Liver (tissue), 9 donors: ENCODE results near the gene ARPC1A. TPM values are rescaled to one million over a fixed set of nuclear protein-coding genes. Genes with fewer than 3 reads are reported as not detected.

ENCODE experiments used
- DNase-seq: peaks from one replicate; pipeline ENCODE4 v3.0.0-alpha.2; 2017; ENCODE audit warnings: low spot score
- H3K27ac ChIP-seq, 2 donors: one replicate each; pipeline ENCODE4 v1.7.0; 2013; ENCODE audit warnings: inconsistent platforms in 2 of 2, low read length in 2 of 2, control low read depth in 1 of 2, low read depth in 1 of 2, mild to moderate bottlenecking in 1 of 2
- H3K27me3 ChIP-seq, 4 donors: one replicate each; pipeline versions ENCODE4 v1.6.1 to v1.7.0; 2013; ENCODE audit warnings: low read length in 3 of 4, inconsistent platforms in 1 of 4, mild to moderate bottlenecking in 1 of 4, moderate library complexity in 1 of 4; ENCODE audit not compliant: control insufficient read depth in 4 of 4, insufficient read depth in 4 of 4
- H3K36me3 ChIP-seq, 4 donors: one replicate each; pipeline versions ENCODE4 v1.6.1 to v1.7.0; 2013; ENCODE audit warnings: low read length in 3 of 4, mild to moderate bottlenecking in 3 of 4, low read depth in 1 of 4, moderate library complexity in 1 of 4; ENCODE audit not compliant: control insufficient read depth in 4 of 4, insufficient read depth in 3 of 4
- H3K4me1 ChIP-seq, 4 donors: one replicate each; pipeline versions ENCODE4 v1.6.1 to v1.7.0; 2013; ENCODE audit warnings: low read length in 3 of 4, mild to moderate bottlenecking in 3 of 4, moderate library complexity in 1 of 4; ENCODE audit not compliant: control insufficient read depth in 4 of 4, insufficient read depth in 4 of 4
- H3K4me3 ChIP-seq, 3 donors: one replicate each; pipeline versions ENCODE4 v1.6.1 to v1.7.0; 2013; ENCODE audit warnings: low read length in 3 of 3, control low read depth in 1 of 3, low read depth in 1 of 3, mild to moderate bottlenecking in 1 of 3
- H3K9ac ChIP-seq, 2 donors: one replicate each; pipeline ENCODE4 v1.7.0; 2013; ENCODE audit warnings: low read length in 2 of 2, mild to moderate bottlenecking in 2 of 2, moderate library complexity in 2 of 2, control low read depth in 1 of 2, low read depth in 1 of 2
- H3K9me3 ChIP-seq, 4 donors: one replicate each; pipeline versions ENCODE4 v1.6.1 to v1.7.0; 2013; ENCODE audit warnings: low read length in 3 of 4; ENCODE audit not compliant: control insufficient read depth in 4 of 4
- ATF3 ChIP-seq: IDR thresholded peaks from 2 replicates; pipeline ENCODE4 v1.6.1; 2016; ENCODE audit warnings: antibody characterized with exemption
- EGR1 ChIP-seq, 2 donors: IDR thresholded peaks; 2 replicates each; pipeline ENCODE4 v1.6.1; 2016 to 2018; ENCODE audit warnings: antibody characterized with exemption in 2 of 2, low read depth in 2 of 2
- FOXA1 ChIP-seq: IDR thresholded peaks from 2 replicates; pipeline ENCODE4 v1.6.1; 2016; ENCODE audit warnings: antibody characterized with exemption
- FOXA2 ChIP-seq: IDR thresholded peaks from 2 replicates; pipeline ENCODE4 v1.6.1; 2016; ENCODE audit warnings: antibody characterized with exemption
- GABPA ChIP-seq, 2 donors: IDR thresholded peaks in 1 of 2; conservative IDR thresholded peaks in 1 of 2; 2 replicates each; pipeline ENCODE4 v1.6.1; 2016; ENCODE audit warnings: antibody characterized with exemption in 2 of 2, mild to moderate bottlenecking in 1 of 2, moderate library complexity in 1 of 2
- HNF4A ChIP-seq, 2 donors: conservative IDR thresholded peaks; 2 replicates each; pipeline ENCODE4 v1.6.1; 2016; ENCODE audit warnings: antibody characterized with exemption in 2 of 2, mild to moderate bottlenecking in 2 of 2
- HNF4G ChIP-seq: IDR thresholded peaks from 2 replicates; pipeline ENCODE4 v1.6.1; 2016; ENCODE audit warnings: antibody characterized with exemption
- JUND ChIP-seq, 2 donors: IDR thresholded peaks; 2 replicates each; pipeline ENCODE4 v1.6.1; 2016; ENCODE audit warnings: antibody characterized with exemption in 2 of 2
- MAX ChIP-seq: IDR thresholded peaks from 2 replicates; pipeline ENCODE4 v1.6.1; 2016; ENCODE audit warnings: antibody characterized with exemption
- NR2F2 ChIP-seq: IDR thresholded peaks from 2 replicates; pipeline ENCODE4 v1.6.1; 2016; ENCODE audit warnings: antibody characterized with exemption
- RAD21 ChIP-seq, 2 donors: IDR thresholded peaks; 2 replicates each; pipeline ENCODE4 v1.6.1; 2016; ENCODE audit warnings: antibody characterized with exemption in 2 of 2, mild to moderate bottlenecking in 2 of 2
- RXRA ChIP-seq, 2 donors: IDR thresholded peaks; 2 replicates each; pipeline ENCODE4 v1.6.1; 2017 to 2018; ENCODE audit warnings: antibody characterized with exemption in 2 of 2, mild to moderate bottlenecking in 1 of 2
- SP1 ChIP-seq: IDR thresholded peaks from 2 replicates; pipeline ENCODE4 v1.6.1; 2018; ENCODE audit warnings: antibody characterized with exemption, mild to moderate bottlenecking
- TAF1 ChIP-seq: conservative IDR thresholded peaks from 2 replicates; pipeline ENCODE4 v1.6.1; 2016; ENCODE audit warnings: antibody characterized with exemption, mild to moderate bottlenecking
- YY1 ChIP-seq: IDR thresholded peaks from 2 replicates; pipeline ENCODE4 v1.6.1; 2016; ENCODE audit warnings: antibody characterized with exemption, mild to moderate bottlenecking
- ZBTB33 ChIP-seq: IDR thresholded peaks from 2 replicates; pipeline ENCODE4 v1.6.1; 2016; ENCODE audit warnings: antibody characterized with exemption
- WGBS: extraction: QIAGEN DNeasy Blood & Tissue Kit; methylation state at CpG from one replicate; pipeline ENCODE4 v1.1.7; 2013; 5-methylcytosine and 5-hydroxymethylcytosine counted together
- polyA plus RNA-seq, 2 donors: library from polyadenylated mRNA; stranded (reverse) in 1 of 2; unstranded in 1 of 2; fragments of 200-250 nt in 1 of 2; fragments of >200 nt in 1 of 2; fragmentation: Nextera tagmentation in 1 of 2; extraction: Ambion mirVana in 1 of 2; gene quantifications; one replicate each; pipeline versions ENCODE4 v1.2.1 to v1.2.3, GENCODE V29; 2013 to 2015
- total RNA-seq, 2 donors: library from RNA; depleted of rRNA; stranded (reverse); fragments of >200 nt; gene quantifications; one replicate each; pipeline ENCODE4 v1.2.3, GENCODE V29; 2014
- TF ChIP-seq, protein P1 (sequence below): fragments of 150-350 bp; IDR thresholded peaks from 2 replicates; pipeline ENCODE4 v1.5.1; 2017; ENCODE audit warnings: improper control_type of control experiment, low read depth, low read length; ENCODE audit not compliant: missing input control
- donor health status: healthy.
- donor health status: healthy.
- donor health status: healthy.
- donor health status: healthy.
- donor health status: healthy.

Gene ARPC1A
- total and polyA plus RNA-seq, 4 donors, result 46.7 to 84.0 (median 60.8) TPM

DNA sequence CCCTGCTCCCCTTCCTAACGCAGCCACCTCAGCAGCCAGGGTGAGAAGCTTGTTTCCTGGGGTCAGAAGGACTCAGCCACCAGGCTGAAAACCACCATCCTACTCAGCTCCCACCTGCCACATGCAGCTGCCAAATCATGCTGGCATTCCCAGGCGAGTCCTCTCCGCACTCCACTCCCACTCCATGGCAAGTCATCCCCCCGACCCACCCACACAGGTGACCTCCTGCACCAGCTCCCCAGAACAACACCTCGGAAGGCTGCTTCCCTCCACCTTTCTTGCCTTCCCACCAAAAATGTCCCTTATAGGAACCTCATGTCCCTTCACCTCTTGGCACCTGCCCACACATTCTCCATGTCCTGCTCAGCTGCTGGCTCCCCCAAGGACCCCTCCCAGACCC is 78.1 kb downstream of the ARPC1A start (continued):
- TF ChIP-seq RAD21 (IDR thresholded peaks at IDR 0.05) (no peak), ATF3 (no peak), RXRA (IDR thresholded peaks at IDR 0.05) (no peak)

DNA sequence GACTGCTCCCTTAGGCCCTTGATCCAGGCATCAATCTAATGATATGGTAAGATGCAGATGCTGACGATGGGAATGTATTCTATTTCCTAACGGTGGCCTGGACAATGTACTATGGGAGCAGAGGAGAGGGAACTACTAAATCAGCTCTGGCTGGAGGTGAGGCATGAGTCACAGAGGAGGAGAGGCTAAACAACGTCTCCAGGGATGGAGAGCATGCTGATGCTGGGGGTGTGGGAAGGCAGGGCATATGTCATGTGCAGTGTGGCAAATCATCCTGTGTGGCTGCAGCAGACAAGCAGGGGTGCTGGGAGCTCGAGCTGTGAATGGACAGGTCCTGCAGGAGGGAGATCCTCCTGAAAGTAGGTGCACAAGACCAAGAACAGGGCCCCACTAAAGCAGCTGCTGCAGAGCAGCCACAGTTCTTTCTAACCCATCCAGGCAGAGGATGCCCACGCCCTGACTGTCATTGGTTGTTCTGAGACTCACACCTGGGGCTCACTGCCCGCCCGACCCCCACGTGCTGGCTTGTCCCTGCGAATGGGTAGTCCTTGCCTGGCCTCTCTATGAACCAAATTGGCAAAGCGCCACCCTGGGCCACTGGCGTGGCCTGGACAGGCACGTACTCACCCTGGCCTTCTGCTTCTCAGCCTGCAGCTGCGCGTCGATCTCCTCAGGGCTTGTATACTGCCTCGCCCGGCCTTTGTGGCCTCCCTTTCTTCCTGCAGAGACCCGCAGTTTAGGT is 78.7 kb downstream of the ARPC1A start:
- TF ChIP-seq RXRA (IDR thresholded peaks at IDR 0.05), result no peak
- no peak for TF ChIP-seq JUND (IDR thresholded peaks at IDR 0.05)
- no peak for TF ChIP-seq TAF1
- TF ChIP-seq EGR1 (IDR thresholded peaks at IDR 0.05; ENCODE audit: low read depth in 2 of 2), result no peak
- TF ChIP-seq, protein P1, sequence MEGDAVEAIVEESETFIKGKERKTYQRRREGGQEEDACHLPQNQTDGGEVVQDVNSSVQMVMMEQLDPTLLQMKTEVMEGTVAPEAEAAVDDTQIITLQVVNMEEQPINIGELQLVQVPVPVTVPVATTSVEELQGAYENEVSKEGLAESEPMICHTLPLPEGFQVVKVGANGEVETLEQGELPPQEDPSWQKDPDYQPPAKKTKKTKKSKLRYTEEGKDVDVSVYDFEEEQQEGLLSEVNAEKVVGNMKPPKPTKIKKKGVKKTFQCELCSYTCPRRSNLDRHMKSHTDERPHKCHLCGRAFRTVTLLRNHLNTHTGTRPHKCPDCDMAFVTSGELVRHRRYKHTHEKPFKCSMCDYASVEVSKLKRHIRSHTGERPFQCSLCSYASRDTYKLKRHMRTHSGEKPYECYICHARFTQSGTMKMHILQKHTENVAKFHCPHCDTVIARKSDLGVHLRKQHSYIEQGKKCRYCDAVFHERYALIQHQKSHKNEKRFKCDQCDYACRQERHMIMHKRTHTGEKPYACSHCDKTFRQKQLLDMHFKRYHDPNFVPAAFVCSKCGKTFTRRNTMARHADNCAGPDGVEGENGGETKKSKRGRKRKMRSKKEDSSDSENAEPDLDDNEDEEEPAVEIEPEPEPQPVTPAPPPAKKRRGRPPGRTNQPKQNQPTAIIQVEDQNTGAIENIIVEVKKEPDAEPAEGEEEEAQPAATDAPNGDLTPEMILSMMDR, result no peak
- TF ChIP-seq MAX, result no peak
- no peak for TF ChIP-seq GABPA (IDR thresholded peaks at IDR 0.05 in 1 of 2, conservative IDR thresholded peaks at IDR 0.05 in 1 of 2)
- TF ChIP-seq RAD21 (IDR thresholded peaks at IDR 0.05), result no peak
- no peak for TF ChIP-seq HNF4A (conservative IDR thresholded peaks at IDR 0.05)
- TF ChIP-seq SP1, result no peak
- TF ChIP-seq YY1, result no peak
- no peak for TF ChIP-seq ZBTB33
- TF ChIP-seq NR2F2, result no peak
- no peak for TF ChIP-seq FOXA2
- TF ChIP-seq FOXA1, result no peak
- TF ChIP-seq HNF4G, result no peak
- no peak for DNase-seq
- Histone ChIP-seq H3K4me1 (peaks cover 3 to 20% (median 16%) of the 10 kb centered on the region in 4 donors), H3K36me3 (peaks cover 4 to 44% (median 20%) of the 10 kb centered on the region in 4 donors), H3K9me3 (no peaks in the 10 kb centered on the region), H3K4me3 (no peak overlapping the region), H3K27ac (no peak overlapping the region), H3K9ac (no peak overlapping the region), H3K27me3 (no peaks in the 10 kb centered on the region)
- 92% methylated on average over 18 of the region's 18 CpGs for WGBS

DNA sequence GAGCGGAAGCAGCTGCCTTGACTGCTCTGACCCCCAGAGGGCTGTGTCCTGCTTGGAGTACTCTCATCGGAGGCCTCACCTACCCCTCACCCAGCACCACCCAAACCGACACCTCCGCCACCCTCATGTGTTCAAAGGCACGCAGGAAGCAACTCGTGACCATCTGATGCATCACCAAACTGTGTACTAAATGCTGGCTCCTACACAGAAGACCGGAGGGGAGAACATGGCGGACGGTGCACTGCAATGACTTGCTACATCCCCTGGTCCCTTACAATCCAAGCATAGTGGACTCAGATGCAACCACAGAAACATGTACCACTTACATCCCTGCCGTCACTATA is 79.3 kb downstream of the ARPC1A start:
- Histone ChIP-seq H3K4me1 (peaks cover 3 to 25% (median 21%) of the 10 kb centered on the region in 4 donors), H3K36me3 (peaks cover 4 to 39% (median 15%) of the 10 kb centered on the region in 4 donors), H3K27me3 (no peaks in the 10 kb centered on the region), H3K27ac (no peak overlapping the region), H3K9ac (no peak overlapping the region), H3K9me3 (no peaks in the 10 kb centered on the region), H3K4me3 (no peak overlapping the region)
- TF ChIP-seq RXRA (IDR thresholded peaks at IDR 0.05) (no peak), JUND (IDR thresholded peaks at IDR 0.05) (no peak), ZBTB33 (no peak), YY1 (no peak)
- DNase-seq, result no peak
- WGBS, result 95% methylated on average over 10 of the region's 10 CpGs
